ENCODE measurements around the gene RABAC1. TPM values are rescaled to one million over a fixed set of nuclear protein-coding genes. Genes with fewer than 3 reads are reported as not detected.

The RABAC1 gene
- total and polyA plus RNA-seq, 10 of the 15 experiments (the other 5 are each of a cell fraction or from before 2014, with no cell fraction given) = 10.9 to 115 (median 49.2) TPM

DNA sequence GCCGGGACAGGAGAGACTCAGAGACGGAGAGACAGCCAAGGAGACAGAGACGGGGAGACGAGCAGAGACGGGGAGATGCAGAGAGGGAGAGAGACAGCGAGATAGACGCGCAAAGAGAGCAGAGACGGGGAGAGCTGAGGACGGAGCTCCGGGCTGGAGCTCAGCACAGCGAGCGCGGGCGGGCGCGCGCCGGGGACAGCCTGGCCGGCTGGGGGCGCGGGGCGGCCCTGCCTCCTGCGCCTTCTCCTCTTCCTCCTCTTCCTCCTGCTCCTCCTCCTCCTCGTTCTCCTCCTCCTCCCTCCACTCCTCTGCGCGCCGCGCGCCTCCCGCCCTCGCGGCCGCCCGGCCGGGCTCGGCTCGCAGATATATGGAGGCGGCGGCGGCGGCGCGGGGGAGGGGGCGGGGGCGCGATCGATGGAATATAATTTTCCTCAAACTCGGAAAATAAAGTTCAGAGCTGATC lies 30.9 kb downstream of the RABAC1 start, which contains the start of gene ERFL (continued):
- TF ChIP-seq, protein P1, sequence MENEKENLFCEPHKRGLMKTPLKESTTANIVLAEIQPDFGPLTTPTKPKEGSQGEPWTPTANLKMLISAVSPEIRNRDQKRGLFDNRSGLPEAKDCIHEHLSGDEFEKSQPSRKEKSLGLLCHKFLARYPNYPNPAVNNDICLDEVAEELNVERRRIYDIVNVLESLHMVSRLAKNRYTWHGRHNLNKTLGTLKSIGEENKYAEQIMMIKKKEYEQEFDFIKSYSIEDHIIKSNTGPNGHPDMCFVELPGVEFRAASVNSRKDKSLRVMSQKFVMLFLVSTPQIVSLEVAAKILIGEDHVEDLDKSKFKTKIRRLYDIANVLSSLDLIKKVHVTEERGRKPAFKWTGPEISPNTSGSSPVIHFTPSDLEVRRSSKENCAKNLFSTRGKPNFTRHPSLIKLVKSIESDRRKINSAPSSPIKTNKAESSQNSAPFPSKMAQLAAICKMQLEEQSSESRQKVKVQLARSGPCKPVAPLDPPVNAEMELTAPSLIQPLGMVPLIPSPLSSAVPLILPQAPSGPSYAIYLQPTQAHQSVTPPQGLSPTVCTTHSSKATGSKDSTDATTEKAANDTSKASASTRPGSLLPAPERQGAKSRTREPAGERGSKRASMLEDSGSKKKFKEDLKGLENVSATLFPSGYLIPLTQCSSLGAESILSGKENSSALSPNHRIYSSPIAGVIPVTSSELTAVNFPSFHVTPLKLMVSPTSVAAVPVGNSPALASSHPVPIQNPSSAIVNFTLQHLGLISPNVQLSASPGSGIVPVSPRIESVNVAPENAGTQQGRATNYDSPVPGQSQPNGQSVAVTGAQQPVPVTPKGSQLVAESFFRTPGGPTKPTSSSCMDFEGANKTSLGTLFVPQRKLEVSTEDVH (IDR thresholded peaks at IDR 0.05; ENCODE audit: low read depth, partially characterized antibody) = no peak
- no peak for TF ChIP-seq MEF2B (IDR thresholded peaks at IDR 0.05; ENCODE audit: partially characterized antibody, poor library complexity, severe bottlenecking)
- TF ChIP-seq NKRF (conservative IDR thresholded peaks at IDR 0.05) = no peak

DNA sequence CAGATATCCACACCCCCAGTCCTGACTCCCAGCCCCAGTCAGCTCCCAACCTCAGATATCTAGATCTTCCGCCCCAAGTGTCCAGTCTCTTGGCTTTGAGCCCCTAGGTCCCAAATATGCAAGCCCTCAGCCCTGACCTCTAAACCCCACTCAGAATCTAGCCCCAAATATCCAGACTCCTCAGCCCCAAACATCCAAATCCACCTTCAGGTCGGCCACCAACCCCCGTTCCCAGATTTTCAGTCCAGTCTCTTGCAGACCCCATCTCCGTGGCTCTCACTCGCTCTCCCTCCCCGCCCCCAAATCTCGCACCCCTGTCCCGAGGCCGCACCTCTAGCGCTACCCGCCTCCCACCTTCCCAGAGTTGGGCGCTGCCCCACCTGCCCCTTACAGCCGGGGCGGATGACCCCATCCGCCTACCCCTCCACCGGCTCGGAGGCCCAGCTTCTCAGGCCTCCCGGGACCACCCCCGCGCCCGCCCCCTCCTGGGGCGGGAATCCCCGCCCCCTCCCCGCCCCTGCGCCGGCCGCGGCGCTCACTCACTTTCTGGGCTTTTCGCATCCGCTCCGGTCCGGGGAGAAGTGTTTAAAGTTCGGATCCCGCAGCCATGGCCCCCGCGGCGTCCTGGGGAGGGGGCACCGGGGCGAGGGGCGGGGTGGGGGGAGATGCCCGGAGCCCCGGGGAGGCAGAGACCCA lies 31.5 kb downstream of the RABAC1 start:
- SMC1A ChIA-PET (ENCODE audit: uncharacterized antibody, unreplicated experiment) = interaction anchor here (0.6 to 1.2 kb wide), 2 partner anchors 23 to 41 kb away, joined by 3 read pairs; no protein-coding TSS in a partner anchor
- no peak overlapping the region for H2AFZ ChIP-seq (ENCODE audit: control insufficient read depth, low read depth, low read length)

More for the DNA sequence above, 31.5 kb downstream of the RABAC1 start:
- H4K20me1 ChIP-seq (ENCODE audit: control insufficient read depth, insufficient read depth) = no peaks in the 10 kb centered on the region
- H3K9me3 ChIP-seq (replicated peaks; ENCODE audit: control insufficient read depth, insufficient read depth, low read length) = no peaks in the 10 kb centered on the region
- H3K4me3 ChIP-seq = peak overlapping the region; percentile 64
- H3K4me1 ChIP-seq (ENCODE audit: control insufficient read depth, insufficient read depth, low read length) = peaks cover 7% of the 10 kb centered on the region
- H3K9ac ChIP-seq (ENCODE audit: control insufficient read depth, insufficient read depth, low read length) = no peak overlapping the region
- BruUV-seq (replicated peaks) = no TSS peak
- CTCF ChIA-PET = interaction anchor here (0.6 to 1.3 kb wide), 3 partner anchors 51 to 55 kb away, joined by 3 to 5 read pairs (median 3); no protein-coding TSS in a partner anchor
- H3K27me3 ChIP-seq (replicated peaks in 1 of 2; ENCODE audit: control insufficient read depth in 2 of 2, insufficient read depth in 2 of 2, low read length in 1 of 2) = peaks cover 13% of the 10 kb centered on the region in 2 experiments
- ATAC-seq (peak; percentile 12), DNase-seq (ENCODE audit: low read depth, low spot score) (no peak), FAIRE-seq (no peak)
- POLR2A ChIA-PET = interaction anchor here (1.0 to 1.4 kb wide), 2 partner anchors 18 to 40 kb away, joined by 3 read pairs; no protein-coding TSS in a partner anchor
- H3K4me2 ChIP-seq (ENCODE audit: control insufficient read depth, insufficient read depth) = peak overlapping the region; percentile 80
- TF ChIP-seq FOXM1 (IDR thresholded peaks at IDR 0.05; ENCODE audit: low read depth, low read length) (no peak), TCF12 (IDR thresholded peaks at IDR 0.05; ENCODE audit: low read depth, low read length) (no peak), EGR1 (IDR thresholded peaks at IDR 0.05; ENCODE audit: borderline replicate concordance in 1 of 2, low read depth in 2 of 2, low read length in 2 of 2) (peak in 1 of 2 experiments; percentile 69; a peak in 2 of 3 replicates)
- H3K79me2 ChIP-seq (ENCODE audit: control insufficient read depth, insufficient read depth, low read length) = no peaks in the 10 kb centered on the region
- intact Hi-C loops (cut with micrococcal nuclease; ENCODE audit: unreplicated experiment) (no loop called here), in situ Hi-C loops (cut with MboI) (loop anchor here (25.0 kb wide), 1 partner anchor 1835 kb away; the partner anchor contains the start of gene SMG9)
- no peak overlapping the region for H3K27ac ChIP-seq (ENCODE audit: control insufficient read depth, insufficient read depth)
- WGBS (ENCODE audit: insufficient coverage, insufficient replicate concordance, low lambda C conversion rate, missing lambda C conversion rate) = 2% methylated on average over 23 of the region's 43 CpGs
- RAD21 ChIA-PET (ENCODE audit: unreplicated experiment) = interaction anchor here (0.6 to 1.6 kb wide), 5 partner anchors 50 to 67 kb away, joined by 3 to 6 read pairs (median 3); no protein-coding TSS in a partner anchor
- no peaks in the 10 kb centered on the region for H3K36me3 ChIP-seq (ENCODE audit: control insufficient read depth in 2 of 2, insufficient read depth in 2 of 2, low read length in 1 of 2)
